ENCODE results near the gene KAZN. TPM values are rescaled to one million over a fixed set of nuclear protein-coding genes. Genes with fewer than 3 reads are reported as not detected.
A peak's percentile ranks its signal among the peaks of the same experiment; 100 is the strongest.

KAZN gene
- total and polyA plus RNA-seq, 2 donors (not counting 1 experiment from before 2014, with no cell fraction given): 3.4 to 5.0 TPM

- Histone ChIP-seq H2AFZ (ENCODE audit: low read length) (no peak overlapping the region), H3K4me2 (ENCODE audit: extremely low read depth, insufficient read depth, low read length) (no peak overlapping the region), H3K27ac (ENCODE audit: insufficient read depth, low read length) (no peak overlapping the region), H3K4me3 (replicated peaks in 1 of 4; ENCODE audit: control extremely low read depth in 1 of 4, insufficient read depth in 1 of 4, low read depth in 3 of 4, low read length in 4 of 4) (no peak overlapping the region), H3K4me1 (ENCODE audit: control insufficient read depth, extremely low read depth, insufficient read depth, low read length) (no peaks in the 10 kb centered on the region), H3K9me3 (ENCODE audit: control insufficient read depth, insufficient read depth, low read depth, low read length) (no peaks in the 10 kb centered on the region), H4K20me1 (ENCODE audit: control insufficient read depth, extremely low read depth, insufficient read depth, low read length) (no peaks in the 10 kb centered on the region), H3K9ac (ENCODE audit: insufficient read depth, low read length) (no peak overlapping the region), H3K27me3 (ENCODE audit: control insufficient read depth, insufficient read depth, low read length) (no peaks in the 10 kb centered on the region), H3K79me2 (ENCODE audit: control insufficient read depth, insufficient read depth, low read length) (no peaks in the 10 kb centered on the region), H3K36me3 (ENCODE audit: control insufficient read depth, insufficient read depth, low read length) (no peaks in the 10 kb centered on the region)
- TF ChIP-seq EZH2 (IDR thresholded peaks at IDR 0.05; ENCODE audit: low read length, missing control alignments) (no peak), CTCF (conservative IDR thresholded peaks at IDR 0.05 in 1 of 2, IDR thresholded peaks at IDR 0.05 in 1 of 2; ENCODE audit: low read depth in 1 of 2, low read length in 2 of 2) (no peak)
- DNase-seq (ENCODE audit: low read depth in 2 of 2): peak; percentile 11 to 25
Observed at GRCh38 chr1:14897080-14897449, 298.6 kb downstream of the KAZN start.

- Histone ChIP-seq H3K27me3 (ENCODE audit: control insufficient read depth, insufficient read depth, low read length) (no peaks in the 10 kb centered on the region), H3K9ac (ENCODE audit: insufficient read depth, low read length) (no peak overlapping the region), H3K9me3 (ENCODE audit: control insufficient read depth, insufficient read depth, low read depth, low read length) (no peaks in the 10 kb centered on the region), H3K4me3 (replicated peaks in 1 of 4; ENCODE audit: control extremely low read depth in 1 of 4, insufficient read depth in 1 of 4, low read depth in 3 of 4, low read length in 4 of 4) (no peak overlapping the region), H3K4me1 (ENCODE audit: control insufficient read depth, extremely low read depth, insufficient read depth, low read length) (no peaks in the 10 kb centered on the region), H3K79me2 (ENCODE audit: control insufficient read depth, insufficient read depth, low read length) (no peaks in the 10 kb centered on the region), H3K4me2 (ENCODE audit: extremely low read depth, insufficient read depth, low read length) (no peak overlapping the region), H3K27ac (ENCODE audit: insufficient read depth, low read length) (no peak overlapping the region), H4K20me1 (ENCODE audit: control insufficient read depth, extremely low read depth, insufficient read depth, low read length) (no peaks in the 10 kb centered on the region), H3K36me3 (ENCODE audit: control insufficient read depth, insufficient read depth, low read length) (no peaks in the 10 kb centered on the region), H2AFZ (ENCODE audit: low read length) (no peak overlapping the region)
- TF ChIP-seq CTCF (conservative IDR thresholded peaks at IDR 0.05 in 1 of 2, IDR thresholded peaks at IDR 0.05 in 1 of 2; ENCODE audit: low read depth in 1 of 2, low read length in 2 of 2): no peak
- no peak for TF ChIP-seq EZH2 (IDR thresholded peaks at IDR 0.05; ENCODE audit: low read length, missing control alignments)
- no peak for DNase-seq (ENCODE audit: low read depth in 2 of 2)
Observed at GRCh38 chr1:14897547-14897946, 299.1 kb downstream of the KAZN start.

GRCh38 chr1:14897997-14898645, 299.6 kb downstream of the KAZN start:
- TF ChIP-seq CTCF (conservative IDR thresholded peaks at IDR 0.05 in 1 of 2, IDR thresholded peaks at IDR 0.05 in 1 of 2; ENCODE audit: low read depth in 1 of 2, low read length in 2 of 2) (no peak), EZH2 (IDR thresholded peaks at IDR 0.05; ENCODE audit: low read length, missing control alignments) (no peak)
- no peak overlapping the region for H3K4me2 ChIP-seq (ENCODE audit: extremely low read depth, insufficient read depth, low read length)
- no peak overlapping the region for H3K27ac ChIP-seq (ENCODE audit: insufficient read depth, low read length)
- peak in 1 of 2 donors; percentile 33 for DNase-seq (ENCODE audit: low read depth in 2 of 2)
- H3K27me3 ChIP-seq (ENCODE audit: control insufficient read depth, insufficient read depth, low read length): no peaks in the 10 kb centered on the region
- H3K36me3 ChIP-seq (ENCODE audit: control insufficient read depth, insufficient read depth, low read length): no peaks in the 10 kb centered on the region
- no peak overlapping the region for H2AFZ ChIP-seq (ENCODE audit: low read length)
- H4K20me1 ChIP-seq (ENCODE audit: control insufficient read depth, extremely low read depth, insufficient read depth, low read length): no peaks in the 10 kb centered on the region
- no peaks in the 10 kb centered on the region for H3K9me3 ChIP-seq (ENCODE audit: control insufficient read depth, insufficient read depth, low read depth, low read length)
- H3K4me3 ChIP-seq (replicated peaks in 1 of 4; ENCODE audit: control extremely low read depth in 1 of 4, insufficient read depth in 1 of 4, low read depth in 3 of 4, low read length in 4 of 4): no peak overlapping the region
- H3K79me2 ChIP-seq (ENCODE audit: control insufficient read depth, insufficient read depth, low read length): no peaks in the 10 kb centered on the region
- H3K9ac ChIP-seq (ENCODE audit: insufficient read depth, low read length): no peak overlapping the region
- H3K4me1 ChIP-seq (ENCODE audit: control insufficient read depth, extremely low read depth, insufficient read depth, low read length): no peaks in the 10 kb centered on the region

All from fibroblast of lung (primary cell).